ENCODE data around the gene CHAF1B.

DNA sequence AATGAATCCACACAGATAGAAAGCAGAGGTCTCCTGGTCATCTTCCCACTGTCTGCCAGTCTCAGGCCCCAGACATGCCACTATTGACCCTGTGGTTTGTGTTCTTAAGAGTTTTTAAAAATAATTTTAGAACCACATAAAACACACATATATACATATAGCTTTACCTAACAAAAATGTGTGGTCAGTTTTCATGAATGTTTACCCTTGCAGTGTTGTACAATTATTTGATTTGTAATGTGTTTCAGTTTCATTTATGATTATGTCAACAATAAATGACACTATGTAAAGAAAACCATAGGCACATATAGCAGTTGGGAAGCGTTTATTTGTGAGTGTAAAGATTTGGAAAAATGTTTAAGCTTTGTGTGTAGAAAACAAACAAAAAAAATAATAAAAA is 17.1 kb downstream of the CHAF1B start:
- TF ChIP-seq CTCF (IDR thresholded peaks at IDR 0.05; ENCODE audit: insufficient read depth, low read length), result no peak
- TF ChIP-seq, protein P1, sequence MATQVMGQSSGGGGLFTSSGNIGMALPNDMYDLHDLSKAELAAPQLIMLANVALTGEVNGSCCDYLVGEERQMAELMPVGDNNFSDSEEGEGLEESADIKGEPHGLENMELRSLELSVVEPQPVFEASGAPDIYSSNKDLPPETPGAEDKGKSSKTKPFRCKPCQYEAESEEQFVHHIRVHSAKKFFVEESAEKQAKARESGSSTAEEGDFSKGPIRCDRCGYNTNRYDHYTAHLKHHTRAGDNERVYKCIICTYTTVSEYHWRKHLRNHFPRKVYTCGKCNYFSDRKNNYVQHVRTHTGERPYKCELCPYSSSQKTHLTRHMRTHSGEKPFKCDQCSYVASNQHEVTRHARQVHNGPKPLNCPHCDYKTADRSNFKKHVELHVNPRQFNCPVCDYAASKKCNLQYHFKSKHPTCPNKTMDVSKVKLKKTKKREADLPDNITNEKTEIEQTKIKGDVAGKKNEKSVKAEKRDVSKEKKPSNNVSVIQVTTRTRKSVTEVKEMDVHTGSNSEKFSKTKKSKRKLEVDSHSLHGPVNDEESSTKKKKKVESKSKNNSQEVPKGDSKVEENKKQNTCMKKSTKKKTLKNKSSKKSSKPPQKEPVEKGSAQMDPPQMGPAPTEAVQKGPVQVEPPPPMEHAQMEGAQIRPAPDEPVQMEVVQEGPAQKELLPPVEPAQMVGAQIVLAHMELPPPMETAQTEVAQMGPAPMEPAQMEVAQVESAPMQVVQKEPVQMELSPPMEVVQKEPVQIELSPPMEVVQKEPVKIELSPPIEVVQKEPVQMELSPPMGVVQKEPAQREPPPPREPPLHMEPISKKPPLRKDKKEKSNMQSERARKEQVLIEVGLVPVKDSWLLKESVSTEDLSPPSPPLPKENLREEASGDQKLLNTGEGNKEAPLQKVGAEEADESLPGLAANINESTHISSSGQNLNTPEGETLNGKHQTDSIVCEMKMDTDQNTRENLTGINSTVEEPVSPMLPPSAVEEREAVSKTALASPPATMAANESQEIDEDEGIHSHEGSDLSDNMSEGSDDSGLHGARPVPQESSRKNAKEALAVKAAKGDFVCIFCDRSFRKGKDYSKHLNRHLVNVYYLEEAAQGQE (IDR thresholded peaks at IDR 0.05; ENCODE audit: insufficient replicate concordance, low read depth), result no peak

All from HL-60 (cell line).